Measurements from ENCODE around the gene GSS.

- TF ChIP-seq JUND (IDR thresholded peaks at IDR 0.05) (no peak), TAF1 (conservative IDR thresholded peaks at IDR 0.05) (no peak), HNF4A (conservative IDR thresholded peaks at IDR 0.05) (no peak), CTCF (IDR thresholded peaks at IDR 0.05; ENCODE audit: low read depth, low read length, missing input control) (no peak), MAX (IDR thresholded peaks at IDR 0.05) (no peak), RAD21 (IDR thresholded peaks at IDR 0.05) (no peak), YY1 (IDR thresholded peaks at IDR 0.05) (no peak), GABPA (IDR thresholded peaks at IDR 0.05 in 1 of 2, conservative IDR thresholded peaks at IDR 0.05 in 1 of 2) (no peak), FOXA1 (IDR thresholded peaks at IDR 0.05) (no peak), REST (IDR thresholded peaks at IDR 0.05) (no peak), RXRA (IDR thresholded peaks at IDR 0.05) (no peak), ATF3 (IDR thresholded peaks at IDR 0.05) (no peak), EGR1 (IDR thresholded peaks at IDR 0.05; ENCODE audit: low read depth in 2 of 2) (no peak)
These were observed 40.1 kb upstream of the GSS start for GRCh38 chr20:34995696-34996095.
